Fibroblast of lung (primary cell): ENCODE measurements around the gene NUP37. TPM values are rescaled to one million over a fixed set of nuclear protein-coding genes. Genes with fewer than 3 reads are reported as not detected.

Source experiments
- DNase-seq, 2 donors: peaks; one replicate each; pipeline versions ENCODE4 v3.0.0 to v3.0.0-alpha.2; 2010; ENCODE audit warnings: low read depth in 2 of 2
- H2AFZ ChIP-seq: 2 replicates; pipeline ENCODE4 v1.5.1; 2012; ENCODE audit warnings: low read length, control low read depth, inconsistent platforms
- H3K27ac ChIP-seq: 2 replicates; pipeline ENCODE4 v1.5.1; 2011; ENCODE audit warnings: low read length, control low read depth; ENCODE audit not compliant: insufficient read depth
- H3K27me3 ChIP-seq: 2 replicates; pipeline ENCODE4 v1.5.1; 2011; ENCODE audit warnings: mild to moderate bottlenecking, low read length; ENCODE audit not compliant: control insufficient read depth, insufficient read depth
- H3K36me3 ChIP-seq: 2 replicates; pipeline ENCODE4 v1.5.1; 2011; ENCODE audit warnings: low read length; ENCODE audit not compliant: control insufficient read depth, insufficient read depth
- H3K4me1 ChIP-seq: 2 replicates; pipeline ENCODE4 v1.5.1; 2011; ENCODE audit warnings: low read length; ENCODE audit not compliant: control insufficient read depth, insufficient read depth; ENCODE audit errors: extremely low read depth
- H3K4me2 ChIP-seq: 2 replicates; pipeline ENCODE4 v1.5.1; 2011; ENCODE audit warnings: low read length, control low read depth; ENCODE audit not compliant: insufficient read depth; ENCODE audit errors: extremely low read depth
- H3K4me3 ChIP-seq, 4 experiments: fragments of 200-600 bp in 1 of 4; sonication (generic) in 1 of 4; replicated peaks in 1 of 4; 2 replicates each; pipeline ENCODE4 v1.5.1; 2011 to 2016; ENCODE audit warnings: low read length in 4 of 4, low read depth in 3 of 4, mild to moderate bottlenecking in 3 of 4, control low read depth in 2 of 4, inconsistent platforms in 1 of 4, mixed read lengths in 1 of 4; ENCODE audit not compliant: insufficient read depth in 1 of 4; ENCODE audit errors: control extremely low read depth in 1 of 4
- H3K79me2 ChIP-seq: 2 replicates; pipeline ENCODE4 v1.5.1; 2012; ENCODE audit warnings: mild to moderate bottlenecking, low read length, inconsistent platforms; ENCODE audit not compliant: control insufficient read depth, insufficient read depth
- H3K9ac ChIP-seq: 2 replicates; pipeline ENCODE4 v1.5.1; 2011; ENCODE audit warnings: mild to moderate bottlenecking, low read length, control low read depth; ENCODE audit not compliant: insufficient read depth
- H3K9me3 ChIP-seq: 2 replicates; pipeline ENCODE4 v1.5.1; 2012; ENCODE audit warnings: low read depth, low read length; ENCODE audit not compliant: control insufficient read depth, insufficient read depth
- H4K20me1 ChIP-seq: 2 replicates; pipeline ENCODE4 v1.5.1; 2011; ENCODE audit warnings: low read length; ENCODE audit not compliant: control insufficient read depth, insufficient read depth; ENCODE audit errors: extremely low read depth
- CTCF ChIP-seq, 2 donors: IDR thresholded peaks in 1 of 2; conservative IDR thresholded peaks in 1 of 2; 1 replicate in 1 of 2; 2 replicates in 1 of 2; pipeline ENCODE4 v1.5.1; 2011 to 2012; ENCODE audit warnings: low read length in 2 of 2, control low read depth in 1 of 2, inconsistent platforms in 1 of 2, low read depth in 1 of 2, mild to moderate bottlenecking in 1 of 2
- EZH2 ChIP-seq: IDR thresholded peaks from 2 replicates; pipeline ENCODE4 v1.5.1; 2012; ENCODE audit warnings: low read length, control low read depth, mild to moderate bottlenecking; ENCODE audit errors: missing control alignments
- polyA plus RNA-seq, 2 donors: library from polyadenylated mRNA; depleted of rRNA in 1 of 2; stranded (reverse) in 1 of 2; unstranded in 1 of 2; fragments of >200 nt; gene quantifications; 2 replicates each; pipeline ENCODE4 v1.2.1, GENCODE V29; 2011 to 2012; ENCODE audit warnings: missing spikeins in 1 of 2
- total RNA-seq: library from RNA; depleted of rRNA; stranded (reverse); fragments of >200 nt; gene quantifications from 2 replicates; pipeline ENCODE4 v1.2.1, GENCODE V29; 2014

The NUP37 gene
- total and polyA plus RNA-seq, 2 donors (not counting 1 experiment from before 2014, with no cell fraction given) = 38.3 to 61.9 TPM

GRCh38 chr12:102024765-102025164 is 95.1 kb downstream of the NUP37 start:
- no peaks in the 10 kb centered on the region for H3K4me1 ChIP-seq
- no peaks in the 10 kb centered on the region for H3K27me3 ChIP-seq
- no peak overlapping the region for H3K9ac ChIP-seq
- peaks cover 3% of the 10 kb centered on the region for H3K36me3 ChIP-seq
- peak in 1 of 2 donors; percentile 14 for DNase-seq
- H2AFZ ChIP-seq = no peak overlapping the region
- TF ChIP-seq EZH2 = no peak
- no peak for TF ChIP-seq CTCF (conservative IDR thresholded peaks at IDR 0.05 in 1 of 2, IDR thresholded peaks at IDR 0.05 in 1 of 2; ENCODE audit: low read depth in 1 of 2, low read length in 2 of 2)
- H3K4me2 ChIP-seq = no peak overlapping the region
- H3K79me2 ChIP-seq = no peaks in the 10 kb centered on the region
- no peak overlapping the region for H3K4me3 ChIP-seq
- no peak overlapping the region for H3K27ac ChIP-seq
- no peaks in the 10 kb centered on the region for H4K20me1 ChIP-seq
- no peaks in the 10 kb centered on the region for H3K9me3 ChIP-seq

- H3K4me3 ChIP-seq = no peak overlapping the region
- TF ChIP-seq CTCF (conservative IDR thresholded peaks at IDR 0.05 in 1 of 2, IDR thresholded peaks at IDR 0.05 in 1 of 2; ENCODE audit: low read depth in 1 of 2, low read length in 2 of 2) (no peak), EZH2 (no peak)
- no peaks in the 10 kb centered on the region for H3K4me1 ChIP-seq
- no peak overlapping the region for H3K9ac ChIP-seq
- H2AFZ ChIP-seq = no peak overlapping the region
- H3K27ac ChIP-seq = no peak overlapping the region
- H3K36me3 ChIP-seq = peaks cover 3% of the 10 kb centered on the region
- no peaks in the 10 kb centered on the region for H3K9me3 ChIP-seq
- no peaks in the 10 kb centered on the region for H3K79me2 ChIP-seq
- H3K4me2 ChIP-seq = no peak overlapping the region
- H3K27me3 ChIP-seq = no peaks in the 10 kb centered on the region
- DNase-seq = peak; percentile 46 to 86
- H4K20me1 ChIP-seq = no peaks in the 10 kb centered on the region
These were observed 96.5 kb downstream of the NUP37 start for GRCh38 chr12:102023343-102023930.

Other genes with a start within 250 kb of the NUP37 start
- gene DRAM1, start 242.5 kb downstream of the NUP37 start, total RNA-seq = 114 and 155 TPM in 2 replicates
- gene DRAM1, start 242.5 kb downstream of the NUP37 start, polyA plus RNA-seq = 71.7 and 184 TPM in 2 replicates
- 108 and 149 TPM in 2 replicates for gene WASHC3, start 58.1 kb downstream of the NUP37 start, total RNA-seq
- gene WASHC3, start 58.1 kb downstream of the NUP37 start, polyA plus RNA-seq = 85.3 and 97.5 TPM in 2 replicates
- gene PARPBP, start 69 bp upstream of the NUP37 start, total RNA-seq = 3.6 and 9.4 TPM in 2 replicates
- gene PARPBP, start 69 bp upstream of the NUP37 start, polyA plus RNA-seq = 5.7 and 11.7 TPM in 2 replicates
- gene PMCH, start 77.7 kb upstream of the NUP37 start, total RNA-seq = not detected in 2 replicates
- not detected in 2 replicates for gene PMCH, start 77.7 kb upstream of the NUP37 start, polyA plus RNA-seq